G401.6 (cell line): ENCODE measurements around the gene RCE1.

Source experiments
- FAIRE-seq: peaks from 2 replicates; lab custom pipeline; 2012; peaks lifted over from hg19 to GRCh38; lab: Jason Lieb, UNC

Gene RCE1

GRCh38 chr11:66845143-66845875, 2.1 kb downstream of the RCE1 start:
- no peak for FAIRE-seq

DNA sequence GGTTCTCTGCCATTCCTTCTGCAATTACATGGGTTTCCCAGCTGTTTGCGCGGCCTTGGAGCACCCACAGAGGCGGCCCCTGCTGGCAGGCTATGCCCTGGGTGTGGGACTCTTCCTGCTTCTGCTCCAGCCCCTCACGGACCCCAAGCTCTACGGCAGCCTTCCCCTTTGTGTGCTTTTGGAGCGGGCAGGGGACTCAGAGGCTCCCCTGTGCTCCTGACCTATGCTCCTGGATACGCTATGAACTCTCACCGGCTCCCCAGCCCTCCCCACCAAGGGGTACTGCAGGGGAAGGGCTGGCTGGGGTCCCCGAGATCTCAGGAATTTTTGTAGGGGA, 2.6 kb downstream of the RCE1 start:
- no peak for FAIRE-seq

GRCh38 chr11:66846671-66847091, 3.4 kb downstream of the RCE1 start:
- no peak for FAIRE-seq

GRCh38 chr11:66847461-66848232, 4.4 kb downstream of the RCE1 start:
- FAIRE-seq: no peak

DNA sequence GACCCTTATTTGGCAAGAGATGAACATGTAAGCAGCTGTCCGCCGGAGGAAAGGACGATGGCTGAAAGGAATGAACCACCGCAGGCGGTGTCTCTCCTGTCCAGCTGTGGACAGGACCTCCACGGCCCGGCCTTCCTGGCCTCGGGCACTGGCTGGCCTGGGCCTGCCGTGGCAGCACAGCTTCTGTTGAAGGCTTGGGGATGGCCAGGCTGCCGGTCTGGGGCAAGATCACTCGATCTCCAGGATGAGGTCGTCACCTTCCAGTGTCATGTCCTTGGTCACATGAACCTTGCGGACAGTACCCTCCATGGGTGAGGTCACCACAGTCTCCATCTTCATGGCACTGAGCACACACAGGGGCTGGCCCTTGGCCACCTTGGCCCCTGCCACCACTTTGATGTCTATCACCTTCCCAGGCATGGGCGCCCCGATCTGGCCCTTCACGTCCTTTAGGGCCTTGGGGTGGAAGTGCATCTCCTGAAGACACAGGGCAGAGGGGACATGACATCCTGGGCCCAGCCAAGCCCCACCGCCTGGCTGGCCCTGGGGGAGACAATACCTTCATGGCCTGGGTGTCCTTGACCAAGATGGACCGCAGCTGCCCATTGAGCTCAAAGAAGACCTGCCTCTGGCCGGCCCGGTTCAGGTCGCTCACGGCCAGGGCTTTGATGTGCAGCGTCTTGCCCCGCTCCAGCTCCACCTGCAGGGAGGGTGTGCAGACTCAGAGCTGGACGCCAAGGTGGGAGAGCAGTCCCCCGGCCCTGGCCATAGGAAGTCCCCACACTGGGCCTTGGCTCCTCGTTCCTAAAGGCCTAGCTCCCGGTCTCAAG, 5.6 kb downstream of the RCE1 start:
- no peak for FAIRE-seq

DNA sequence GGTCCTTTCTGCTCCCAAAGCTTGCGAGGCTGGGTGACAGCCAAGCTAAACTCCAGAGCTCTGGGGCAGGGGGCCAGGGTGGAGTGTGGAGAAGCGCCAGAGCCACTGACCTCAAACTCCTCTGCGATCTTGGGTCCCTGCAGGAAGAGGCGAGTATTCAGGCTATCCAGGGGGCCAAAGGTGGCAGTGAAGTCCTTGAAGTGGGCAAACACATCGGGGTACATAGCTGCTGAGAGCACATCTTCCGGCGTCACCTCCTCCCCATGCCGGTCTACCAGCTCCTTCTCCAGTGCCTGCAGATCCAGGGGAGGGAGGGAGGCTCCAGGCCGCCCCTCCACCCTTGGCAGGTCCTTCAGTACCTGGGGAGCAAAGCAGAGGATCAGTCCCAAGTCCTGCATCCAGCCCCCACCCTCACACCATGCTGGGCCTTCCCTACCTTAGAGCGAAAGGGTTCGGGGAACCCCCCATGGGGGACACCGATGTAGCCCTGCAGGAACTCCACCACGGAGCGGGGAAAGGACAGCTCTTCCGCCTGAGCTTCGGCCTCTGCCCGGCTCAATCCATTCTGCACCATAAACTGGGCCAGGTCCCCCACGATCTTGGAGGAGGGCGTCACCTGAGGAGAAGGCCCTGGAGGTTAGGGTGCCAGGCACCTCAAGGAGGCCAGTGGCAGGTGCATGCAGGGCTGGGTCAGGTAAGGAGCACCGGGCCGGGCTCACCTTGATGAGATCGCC, 6.4 kb downstream of the RCE1 start:
- FAIRE-seq: no peak

GRCh38 chr11:66850235-66850587, 7.0 kb downstream of the RCE1 start:
- no peak for FAIRE-seq

- FAIRE-seq: no peak
Measured at GRCh38 chr11:66850588-66851238, 7.5 kb downstream of the RCE1 start.

DNA sequence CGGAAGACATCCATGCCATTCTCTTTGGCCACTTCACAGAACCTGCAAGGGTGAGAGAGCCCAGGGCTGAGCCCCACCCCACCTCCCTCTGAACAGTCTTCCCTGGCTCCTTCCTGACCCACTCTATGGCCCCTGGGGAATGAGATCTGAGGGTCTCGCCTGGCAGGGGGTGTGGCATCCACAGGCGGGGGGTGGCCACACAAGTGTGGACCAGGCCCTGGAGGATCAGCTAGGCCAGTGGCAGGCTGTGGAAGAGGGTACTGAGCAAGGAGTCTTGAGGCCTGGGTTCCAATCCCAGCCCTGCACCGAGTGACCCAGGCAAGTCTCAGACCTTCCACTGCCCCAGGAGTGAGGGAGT, 8.0 kb downstream of the RCE1 start:
- FAIRE-seq: no peak

DNA sequence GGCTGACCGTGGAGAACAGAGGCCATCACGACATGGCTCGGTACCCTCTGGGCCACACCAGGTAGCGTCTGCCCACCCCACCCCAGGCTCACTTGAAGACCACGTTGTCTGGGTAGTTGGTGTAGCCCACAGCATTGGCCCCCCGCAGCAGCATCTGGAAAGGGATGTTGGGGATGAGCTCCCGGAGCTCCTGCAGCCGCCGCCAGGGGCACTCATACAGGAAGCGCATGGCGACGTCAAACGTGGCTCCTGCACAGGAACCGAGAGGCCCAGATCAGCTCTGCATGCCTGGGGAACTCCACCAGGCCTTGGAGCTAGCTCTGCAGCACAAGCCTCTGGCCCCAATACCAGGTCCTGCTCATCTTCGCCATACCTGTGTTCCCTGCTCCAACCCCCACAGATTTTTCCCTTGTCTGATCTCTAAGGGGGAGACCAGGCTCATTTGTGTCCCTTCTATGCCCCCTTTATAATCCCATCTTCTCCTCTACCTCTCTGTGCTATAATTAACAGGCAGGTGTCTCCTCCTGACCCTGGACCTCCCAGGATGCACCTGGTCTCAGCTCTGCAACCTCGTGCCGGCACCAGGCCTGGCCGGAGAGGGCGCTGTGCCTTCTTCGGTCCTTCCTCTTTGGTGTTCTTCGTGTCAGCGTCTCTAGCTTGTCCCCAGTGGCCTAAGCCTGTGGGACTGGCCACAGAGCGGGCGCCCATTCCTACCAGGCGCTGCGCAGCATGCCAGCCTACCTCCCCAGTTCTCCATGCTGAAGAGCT, 8.6 kb downstream of the RCE1 start:
- FAIRE-seq: no peak

GRCh38 chr11:66852466-66853241, 9.4 kb downstream of the RCE1 start:
- FAIRE-seq: no peak

DNA sequence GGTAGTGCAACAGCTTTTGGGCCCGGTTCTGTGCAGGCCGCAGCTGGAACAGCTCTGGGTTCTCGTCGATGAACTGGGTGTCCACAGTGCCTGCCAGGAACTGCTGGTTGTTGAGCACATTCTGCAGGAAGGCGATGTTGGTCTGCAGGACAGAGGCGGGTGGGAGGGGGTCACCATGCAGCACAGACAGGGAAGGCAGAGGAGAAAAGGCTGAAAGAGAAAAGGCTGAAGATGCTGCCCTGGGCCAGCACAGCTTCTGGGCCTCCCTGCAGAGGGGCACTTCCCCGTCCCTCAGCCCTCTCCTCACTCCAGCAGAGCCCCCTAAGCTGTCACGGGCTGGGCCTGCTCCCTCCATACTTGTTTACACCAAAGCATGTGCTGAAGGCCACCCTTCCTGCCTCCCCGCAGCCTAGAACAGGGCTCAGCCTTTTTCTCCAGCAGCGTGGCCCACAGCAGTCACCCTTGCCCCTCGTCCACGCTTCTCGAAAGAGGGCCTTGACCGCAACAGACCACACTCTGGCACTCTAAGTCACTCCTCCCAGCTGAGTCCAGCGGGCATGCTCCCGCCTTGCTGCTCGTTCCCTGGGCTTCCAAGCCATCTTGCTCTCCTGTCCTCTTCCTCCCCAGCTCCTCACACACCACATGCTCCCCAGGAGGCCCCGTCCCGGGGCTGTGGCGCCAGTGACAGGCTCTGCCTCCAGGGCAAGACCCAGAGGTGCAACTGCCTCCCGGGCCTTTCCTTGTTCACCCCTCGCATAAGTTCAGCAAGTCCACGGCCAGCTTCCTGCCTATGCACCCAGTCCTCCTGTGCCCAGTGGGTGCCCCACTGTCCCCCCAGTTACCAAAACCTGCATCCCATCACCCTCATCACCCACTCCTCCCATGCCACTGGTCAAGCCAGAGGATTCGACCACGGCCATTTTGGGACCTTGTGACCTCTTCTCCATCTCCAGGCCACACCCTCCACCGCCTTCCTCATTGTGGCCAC, 10.3 kb downstream of the RCE1 start:
- no peak for FAIRE-seq

DNA sequence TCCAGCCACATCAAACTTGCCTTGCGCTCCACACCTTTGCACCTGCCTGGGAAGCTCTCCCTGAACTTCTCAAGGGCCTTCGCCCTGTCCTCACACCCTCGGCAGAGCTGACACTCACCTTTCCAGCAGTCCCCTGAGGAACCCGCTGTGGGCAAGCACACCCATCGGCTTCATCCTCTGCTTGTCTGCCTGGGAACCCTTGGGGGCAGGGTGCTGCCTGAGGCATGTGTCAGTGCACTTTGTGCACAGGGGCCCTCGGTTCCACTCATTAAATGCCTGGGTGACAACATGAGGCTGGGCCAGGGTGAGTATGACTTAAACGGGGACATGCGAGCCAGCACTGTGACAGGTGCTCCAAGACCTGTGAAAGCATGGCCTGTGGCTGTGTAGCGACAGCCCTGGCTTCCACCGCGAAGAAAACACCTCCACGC, 11.0 kb downstream of the RCE1 start:
- no peak for FAIRE-seq

DNA sequence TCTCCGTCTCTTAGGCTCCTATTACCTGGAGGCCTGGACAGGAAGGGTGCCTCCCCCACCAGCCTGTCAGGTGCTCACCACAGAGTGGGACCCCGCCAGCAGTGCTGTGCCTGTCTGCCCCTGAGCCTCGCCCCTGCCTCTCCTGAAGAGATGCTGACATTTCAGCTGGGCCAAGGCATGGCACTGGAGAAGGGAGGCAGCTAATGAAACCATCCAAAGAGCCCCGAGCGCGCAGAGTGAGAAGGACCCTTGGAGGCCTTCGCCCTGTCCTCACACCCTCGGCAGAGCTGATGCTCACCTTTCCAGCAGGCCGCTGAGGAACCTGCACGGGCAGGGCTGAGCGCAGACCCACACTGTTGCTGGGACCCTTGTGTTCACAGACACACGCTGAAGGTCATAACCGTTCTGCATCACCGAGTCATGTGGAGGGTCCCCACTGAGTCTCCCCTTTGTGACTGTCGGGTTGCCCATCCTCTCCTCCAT, 11.5 kb downstream of the RCE1 start:
- FAIRE-seq: no peak

DNA sequence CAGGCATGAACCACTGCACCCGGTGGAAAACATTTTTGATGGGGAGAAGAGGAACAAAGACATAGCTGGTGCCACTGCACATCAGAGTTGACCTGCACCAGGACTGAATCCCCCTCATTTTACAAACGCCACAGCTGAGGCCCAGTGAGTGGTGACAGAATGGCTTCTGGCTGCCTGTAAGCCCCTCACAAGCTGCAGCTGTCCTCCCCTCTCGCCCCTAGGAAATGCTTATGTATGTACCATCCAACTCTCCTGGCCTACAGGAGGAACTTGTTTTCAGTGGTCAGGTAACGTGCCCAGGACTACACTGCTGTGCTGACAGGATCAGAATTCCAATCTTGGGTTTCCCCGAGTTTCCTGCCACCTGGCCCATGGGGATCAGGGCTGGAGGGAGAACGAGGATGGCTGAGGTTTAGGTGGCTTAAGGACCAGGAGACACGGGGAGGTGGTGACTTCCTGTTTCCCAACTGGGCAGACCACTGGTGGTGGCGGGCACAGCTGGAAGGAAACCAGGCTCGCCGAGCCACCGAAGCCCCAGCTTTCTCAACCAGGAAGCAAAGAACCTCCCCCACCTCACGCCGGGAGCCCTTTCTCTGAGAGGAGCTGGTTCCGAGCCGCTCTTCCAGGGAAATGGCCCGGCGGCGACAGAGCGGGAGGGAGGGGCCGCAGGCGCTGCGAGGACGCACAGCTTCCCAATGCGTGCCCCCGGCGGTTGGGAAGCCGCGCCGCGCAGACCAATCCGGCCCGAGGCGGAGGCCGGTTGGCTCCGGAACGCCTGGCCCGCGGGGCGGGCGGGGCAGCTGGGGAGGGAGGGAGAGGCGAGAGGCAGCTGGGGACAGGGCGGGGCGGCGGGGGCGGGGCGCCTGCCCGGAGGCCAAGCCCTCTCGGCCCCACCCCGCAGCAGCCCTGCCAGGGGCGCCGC, 12.6 kb downstream of the RCE1 start:
- no peak for FAIRE-seq

DNA sequence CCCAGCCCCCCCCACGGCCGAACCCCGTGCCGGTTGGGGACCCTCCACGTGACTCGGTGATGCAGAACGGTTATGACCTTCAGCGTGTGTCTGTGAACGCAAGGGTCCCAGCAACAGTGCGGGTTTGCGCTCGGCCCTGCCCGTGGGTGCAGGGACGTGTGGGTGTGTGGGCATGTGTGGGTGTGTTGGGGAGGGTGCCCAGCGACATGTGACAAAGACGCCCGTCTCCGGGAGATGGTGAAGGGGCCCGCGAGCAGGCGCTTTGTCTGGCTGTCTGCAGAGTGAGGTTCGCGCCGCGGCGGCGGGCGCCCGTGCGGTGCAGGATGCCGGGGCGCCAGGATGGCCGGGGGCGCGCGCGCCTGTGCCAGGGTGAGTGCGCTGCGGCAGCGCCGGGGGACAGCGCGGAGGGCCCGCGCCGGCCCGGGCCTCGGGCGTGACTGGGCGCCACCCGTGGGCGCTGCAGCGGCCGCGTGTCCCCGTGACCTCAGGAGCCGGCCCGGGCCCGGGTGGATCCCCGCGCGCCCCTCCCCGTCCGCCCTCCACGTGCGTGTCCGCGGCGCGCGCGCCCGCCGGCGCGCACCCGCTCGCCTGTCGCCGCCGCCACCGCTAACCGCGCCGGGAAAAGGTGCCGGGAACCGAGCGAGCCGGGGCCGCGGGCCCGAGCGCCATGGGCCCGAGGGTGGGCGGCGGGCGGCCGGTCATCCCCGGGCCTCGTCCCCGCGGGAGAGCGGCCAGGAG, 13.4 kb downstream of the RCE1 start, which contains the start of gene LRFN4:
LRFN4 (plus strand) TSS at position 569 of the 738 bp plus-strand sequence. CDS start 681 bp downstream, outside the sequence.
- no peak for FAIRE-seq
